GM19043 (cell line): Measurements from ENCODE around the gene MYLK.

Experiments
- ATAC-seq: cut with Tn5 transposase; IDR thresholded peaks from one replicate; pipeline ENCODE4 v1.9.1; 2021; ENCODE audit warnings: low read depth; ENCODE audit not compliant: unreplicated experiment

Gene MYLK

DNA sequence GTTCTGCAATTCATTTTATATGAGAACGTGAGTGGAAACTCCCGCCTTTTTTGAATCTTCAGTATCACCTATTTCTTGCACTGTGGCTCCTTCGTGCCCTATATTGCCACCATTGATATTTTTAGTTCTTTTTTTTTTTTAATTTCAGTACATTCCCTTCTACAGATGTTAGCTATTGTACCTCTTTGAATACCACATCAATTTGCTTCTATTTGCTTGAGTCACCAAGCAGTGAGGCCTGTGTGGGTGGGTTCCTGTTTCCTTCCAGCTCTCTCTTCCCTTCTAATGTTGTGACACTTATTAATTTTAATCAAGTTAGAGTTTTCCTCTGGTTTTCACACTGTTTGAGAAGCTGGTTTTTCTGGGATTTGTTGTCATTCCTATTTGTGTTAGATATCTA, 308.0 kb downstream of the MYLK start:
- no peak for ATAC-seq

DNA sequence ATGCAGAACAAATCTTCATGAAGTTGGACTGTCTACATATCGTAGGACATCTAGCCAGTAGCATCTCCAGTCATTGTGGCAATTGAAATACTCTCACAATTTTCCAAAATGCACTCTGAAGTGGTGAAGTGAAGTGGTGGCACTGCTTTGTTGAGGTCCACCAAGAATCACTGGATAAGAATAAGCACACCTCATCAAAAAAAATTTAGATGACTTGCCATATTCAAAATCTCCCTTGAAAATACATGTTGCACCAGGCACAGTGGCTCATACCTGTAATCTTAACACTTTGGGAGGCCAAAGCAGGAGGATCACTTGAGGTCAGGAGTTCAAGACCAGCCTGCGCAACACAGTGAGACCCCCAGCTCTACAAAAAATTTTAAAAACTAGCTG, 312.2 kb downstream of the MYLK start:
- ATAC-seq = no peak

- no peak for ATAC-seq
Observed at GRCh38 chr3:123571264-123571972, 312.7 kb downstream of the MYLK start.

DNA sequence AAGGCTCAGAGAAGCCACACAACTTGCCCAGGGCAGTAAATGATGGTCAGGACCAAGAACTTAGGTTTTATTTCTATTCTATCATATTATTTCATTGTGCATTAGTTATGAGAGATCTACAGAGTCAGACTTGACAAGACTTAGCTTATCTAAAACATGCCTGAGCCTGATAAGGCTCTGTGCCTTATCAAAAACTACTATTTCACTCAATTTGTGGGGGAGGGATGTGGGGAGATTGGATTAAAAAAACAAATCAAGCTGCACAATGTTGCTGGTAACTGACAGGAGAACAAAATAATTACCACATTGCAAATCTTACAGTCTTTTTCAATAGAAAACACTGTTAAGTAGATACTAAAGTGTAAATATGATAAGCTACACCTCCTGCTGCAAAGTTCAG, 315.3 kb downstream of the MYLK start:
- no peak for ATAC-seq

DNA sequence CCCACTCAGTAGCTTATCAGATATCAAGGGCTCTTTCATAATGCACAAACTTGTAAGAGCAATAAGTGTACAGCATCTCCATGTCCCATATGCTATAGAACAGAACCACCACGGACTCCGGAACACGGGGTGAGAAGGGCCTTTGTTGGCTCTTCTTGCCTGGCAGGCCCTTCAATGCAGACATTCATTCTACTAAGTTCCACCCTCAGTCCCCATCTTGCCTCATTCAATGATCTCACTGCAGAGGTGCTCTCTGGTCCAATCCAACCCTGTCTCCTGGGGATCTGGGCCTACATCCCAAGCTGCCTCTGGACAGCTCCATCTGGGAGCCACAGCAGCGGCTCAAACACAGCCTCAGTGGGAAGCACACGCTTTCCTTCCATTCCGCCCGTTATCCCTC, 316.1 kb downstream of the MYLK start:
- ATAC-seq = no peak

DNA sequence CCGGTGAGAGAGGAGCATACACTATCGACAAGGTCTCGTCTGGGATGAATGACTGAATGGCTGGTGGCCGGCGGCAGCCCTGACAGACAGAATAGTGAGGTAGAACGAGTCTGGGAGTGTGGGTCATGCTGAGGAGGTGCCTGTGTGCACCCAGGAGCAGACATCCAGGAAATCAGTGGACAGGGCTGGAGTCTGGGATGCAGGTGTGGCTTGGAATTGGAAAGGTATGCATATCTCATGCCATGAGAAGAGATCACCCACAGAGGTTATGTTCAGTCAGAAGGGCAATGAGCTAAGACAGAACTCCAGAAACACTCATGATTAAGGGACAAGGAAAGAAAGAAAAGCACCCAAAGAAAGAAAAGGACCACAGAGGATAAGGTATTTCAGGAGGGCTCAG, 320.1 kb downstream of the MYLK start:
- no peak for ATAC-seq

DNA sequence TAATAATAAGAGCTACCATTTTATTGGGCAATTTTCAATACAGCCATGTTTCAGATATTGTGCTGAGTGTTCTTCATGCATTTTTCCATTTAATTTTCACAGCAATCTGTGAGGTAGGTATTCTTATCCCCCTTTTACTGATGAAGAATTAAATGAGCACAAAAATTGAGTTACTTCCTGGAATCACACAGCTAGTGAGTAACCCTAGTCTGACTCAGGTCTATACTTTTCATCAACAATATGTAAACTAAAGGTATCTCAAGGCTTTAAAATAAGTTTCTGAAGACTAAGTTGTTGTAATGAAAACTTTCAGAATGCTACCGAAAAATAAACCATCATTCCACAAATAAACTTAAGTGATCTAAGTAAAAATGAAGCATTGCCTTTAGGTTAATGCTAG, 321.6 kb downstream of the MYLK start:
- ATAC-seq = no peak

DNA sequence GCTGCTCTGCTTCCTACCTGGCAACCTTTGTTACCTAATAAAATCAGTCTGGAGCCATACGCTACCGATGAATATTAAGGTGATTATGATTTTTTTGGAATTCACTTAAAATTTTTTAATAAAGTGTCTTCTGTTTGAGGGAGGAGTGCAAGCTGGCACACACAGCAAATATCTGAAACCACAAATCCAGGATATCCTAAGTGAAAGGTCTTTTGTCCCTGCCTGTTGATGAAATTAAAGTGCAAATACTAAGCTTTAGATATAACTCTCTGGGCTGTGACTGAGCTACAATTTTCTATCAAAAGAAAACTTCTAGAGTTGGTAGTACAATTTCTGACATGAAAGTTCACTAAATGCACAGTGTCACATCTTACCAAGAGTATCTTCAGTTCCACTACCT, 322.9 kb downstream of the MYLK start:
- ATAC-seq = no peak
